ENCODE data around the gene ZSCAN5C.
A peak's percentile ranks its signal among the peaks of the same experiment; 100 is the strongest.
"Not testable (repeated sequence)": the region's sequence is repeated elsewhere in the genome, so short reads cannot be mapped to it uniquely, and the experiment has no call there.

ZSCAN5C gene

GRCh38 chr19:56193981-56194640, 8.0 kb upstream of the ZSCAN5C start:
- DNase-seq (ENCODE audit: low spot score): no peak

GRCh38 chr19:56197646-56198045, 4.4 kb upstream of the ZSCAN5C start, which contains the start of gene ZSCAN5B:
TSS of gene ZSCAN5B (minus strand) at chr19:56197783. CDS start at chr19:56193052, 4,731 bp downstream.
- DNase-seq (ENCODE audit: low spot score): not testable (repeated sequence)

- no peak for DNase-seq (ENCODE audit: low spot score)
Measured at GRCh38 chr19:56199687-56200086, 2.4 kb upstream of the ZSCAN5C start.

- DNase-seq (ENCODE audit: low spot score): not testable (repeated sequence)
Measured at GRCh38 chr19:56207581-56207980, 5.5 kb downstream of the ZSCAN5C start.

- DNase-seq (ENCODE audit: low spot score): no peak
Measured at GRCh38 chr19:56209091-56209490, 7.0 kb downstream of the ZSCAN5C start.

GRCh38 chr19:56210036-56210435, 8.0 kb downstream of the ZSCAN5C start:
- DNase-seq (ENCODE audit: low spot score): not testable (repeated sequence)

- no peak for DNase-seq (ENCODE audit: low spot score)
Measured at GRCh38 chr19:56211718-56212117, 9.6 kb downstream of the ZSCAN5C start.

- peak; percentile 66 for DNase-seq (ENCODE audit: low spot score)
Measured at GRCh38 chr19:56217039-56217949, 15.2 kb downstream of the ZSCAN5C start.

- no peak for DNase-seq (ENCODE audit: low spot score)
Measured at GRCh38 chr19:56218961-56219360, 16.9 kb downstream of the ZSCAN5C start.

GRCh38 chr19:56221442-56221841, 19.4 kb downstream of the ZSCAN5C start:
- not testable (repeated sequence) for DNase-seq (ENCODE audit: low spot score)

- no peak for DNase-seq (ENCODE audit: low spot score)
Measured at GRCh38 chr19:56221851-56222250, 19.8 kb downstream of the ZSCAN5C start.

- no peak for DNase-seq (ENCODE audit: low spot score)
Measured at GRCh38 chr19:56222901-56223300, 20.8 kb downstream of the ZSCAN5C start.

- DNase-seq (ENCODE audit: low spot score): no peak
Measured at GRCh38 chr19:56223481-56223880, 21.4 kb downstream of the ZSCAN5C start.

GRCh38 chr19:56245121-56245740, 43.2 kb downstream of the ZSCAN5C start:
- DNase-seq (ENCODE audit: low spot score): peak; percentile 58

GRCh38 chr19:56245764-56246163, 43.7 kb downstream of the ZSCAN5C start:
- DNase-seq (ENCODE audit: low spot score): not testable (repeated sequence)

- not testable (repeated sequence) for DNase-seq (ENCODE audit: low spot score)
Measured at GRCh38 chr19:56248736-56249338, 46.8 kb downstream of the ZSCAN5C start.

- DNase-seq (ENCODE audit: low spot score): peak; percentile 77
Measured at GRCh38 chr19:56252699-56253422, 50.8 kb downstream of the ZSCAN5C start.

- peak; percentile 70 for DNase-seq (ENCODE audit: low spot score)
Measured at GRCh38 chr19:56253737-56254136, 51.7 kb downstream of the ZSCAN5C start.

- no peak for DNase-seq (ENCODE audit: low spot score)
Measured at GRCh38 chr19:56258272-56258671, 56.2 kb downstream of the ZSCAN5C start.
